H9 (cell line): Measurements from ENCODE around the gene CACNB2. TPM values are rescaled to one million over a fixed set of nuclear protein-coding genes. Genes with fewer than 3 reads are reported as not detected.

Source experiments
- DNase-seq: peaks from one replicate; pipeline ENCODE4 v3.0.0-alpha.2; 2017
- H2AFZ ChIP-seq: one replicate; pipeline ENCODE4 v1.6.1; 2013; ENCODE audit warnings: mild to moderate bottlenecking, low read length, control low read depth, moderate library complexity
- H2AK5ac ChIP-seq: 2 replicates; pipeline ENCODE4 v1.6.1; 2013; ENCODE audit warnings: low read length, control low read depth, mixed read lengths; ENCODE audit not compliant: insufficient read length
- H2BK120ac ChIP-seq: one replicate; pipeline ENCODE4 v1.6.1; 2013; ENCODE audit warnings: low read depth, mild to moderate bottlenecking, low read length, control low read depth, inconsistent platforms; ENCODE audit not compliant: poor library complexity, severe bottlenecking
- H2BK12ac ChIP-seq: 2 replicates; pipeline ENCODE4 v1.6.1; 2013; ENCODE audit warnings: low read length, control low read depth, mixed read lengths, low read depth; ENCODE audit not compliant: insufficient read length
- H2BK15ac ChIP-seq: 2 replicates; pipeline ENCODE4 v1.6.1; 2013; ENCODE audit warnings: low read depth, low read length, control low read depth
- H2BK20ac ChIP-seq: one replicate; pipeline ENCODE4 v1.6.1; 2013; ENCODE audit warnings: low read depth, mild to moderate bottlenecking, low read length, control low read depth, inconsistent platforms; ENCODE audit not compliant: poor library complexity, severe bottlenecking
- H2BK5ac ChIP-seq: 2 replicates; pipeline ENCODE4 v1.6.1; 2013; ENCODE audit warnings: low read length, control low read depth, mixed read lengths; ENCODE audit not compliant: insufficient read length
- H3K14ac ChIP-seq: 2 replicates; pipeline ENCODE4 v1.6.1; 2013; ENCODE audit warnings: low read length, control low read depth; ENCODE audit not compliant: insufficient read depth
- H3K18ac ChIP-seq: 2 replicates; pipeline ENCODE4 v1.6.1; 2013; ENCODE audit warnings: low read depth, mild to moderate bottlenecking, mixed read lengths, low read length, control low read depth; ENCODE audit not compliant: insufficient read length
- H3K23ac ChIP-seq: 2 replicates; pipeline ENCODE4 v1.6.1; 2013; ENCODE audit warnings: low read length, control low read depth, mixed read lengths, low read depth; ENCODE audit not compliant: insufficient read length
- H3K23me2 ChIP-seq: 2 replicates; pipeline ENCODE4 v1.6.1; 2013; ENCODE audit warnings: low read depth, mild to moderate bottlenecking, mixed read lengths, low read length, control low read depth; ENCODE audit not compliant: insufficient read length, poor library complexity, severe bottlenecking
- H3K27ac ChIP-seq: 2 replicates; pipeline ENCODE4 v1.5.1; 2013; ENCODE audit warnings: low read length, control low read depth, mixed read lengths, low read depth; ENCODE audit not compliant: insufficient read length
- H3K27me3 ChIP-seq: 2 replicates; pipeline ENCODE4 v1.6.1; 2013; ENCODE audit warnings: low read length, control low read depth, inconsistent platforms; ENCODE audit not compliant: insufficient read depth
- H3K4ac ChIP-seq: 2 replicates; pipeline ENCODE4 v1.6.1; 2013; ENCODE audit warnings: low read depth, mild to moderate bottlenecking, control low read depth, inconsistent platforms, low read length, moderate library complexity
- H3K4me1 ChIP-seq: 2 replicates; pipeline ENCODE4 v1.6.1; 2013; ENCODE audit warnings: low read length, control low read depth, inconsistent platforms; ENCODE audit not compliant: insufficient read depth
- H3K4me2 ChIP-seq: 2 replicates; pipeline ENCODE4 v1.6.1; 2013; ENCODE audit warnings: low read length, control low read depth, mixed read lengths; ENCODE audit not compliant: insufficient read length, insufficient read depth
- H3K56ac ChIP-seq: 2 replicates; pipeline ENCODE4 v1.6.1; 2013; ENCODE audit warnings: low read depth, mild to moderate bottlenecking, mixed read lengths, low read length, control low read depth; ENCODE audit not compliant: insufficient read length
- H3K79me1 ChIP-seq: 2 replicates; pipeline ENCODE4 v1.6.1; 2013; ENCODE audit warnings: low read depth, mild to moderate bottlenecking, moderate library complexity, low read length, control low read depth, inconsistent platforms; ENCODE audit not compliant: insufficient read depth, poor library complexity, severe bottlenecking
- H3K79me2 ChIP-seq: 2 replicates; pipeline ENCODE4 v1.6.1; 2013; ENCODE audit warnings: low read length, control low read depth, inconsistent platforms; ENCODE audit not compliant: insufficient read depth
- H3K9ac ChIP-seq: 2 replicates; pipeline ENCODE4 v1.6.1; 2013; ENCODE audit warnings: low read length, control low read depth, mixed read lengths; ENCODE audit not compliant: insufficient read length; ENCODE audit errors: extremely low read depth
- H3K9me3 ChIP-seq: one replicate; pipeline ENCODE4 v1.6.1; 2013; ENCODE audit warnings: low read depth, low read length, inconsistent platforms; ENCODE audit not compliant: control insufficient read depth
- H3T11ph ChIP-seq: one replicate; pipeline ENCODE4 v1.6.1; 2013; ENCODE audit warnings: mild to moderate bottlenecking, low read length, control low read depth, inconsistent platforms
- H4K20me1 ChIP-seq: one replicate; pipeline ENCODE4 v1.6.1; 2013; ENCODE audit not compliant: control insufficient read depth, insufficient read length, insufficient read depth
- H4K5ac ChIP-seq: 2 replicates; pipeline ENCODE4 v1.6.1; 2013; ENCODE audit warnings: low read depth, mild to moderate bottlenecking, mixed read lengths, low read length, control low read depth; ENCODE audit not compliant: insufficient read length
- H4K8ac ChIP-seq: replicated peaks from 2 replicates; pipeline ENCODE4 v1.6.1; 2013; ENCODE audit warnings: low read length, control low read depth, mixed read lengths, low read depth; ENCODE audit not compliant: insufficient read length
- H4K91ac ChIP-seq: 2 replicates; pipeline ENCODE4 v1.6.1; 2013; ENCODE audit warnings: low read depth, mild to moderate bottlenecking, moderate library complexity, mixed read lengths, low read length, control low read depth; ENCODE audit not compliant: insufficient read length
- H3K27ac Mint-ChIP-seq, 3 experiments: 2 replicates in 2 of 3; 3 replicates in 1 of 3; pipeline ENCODE4 v1.8.0; 2020 to 2021; ENCODE audit warnings: mixed read lengths in 3 of 3, mild to moderate bottlenecking in 1 of 3, moderate library complexity in 1 of 3
- H3K27me3 Mint-ChIP-seq: 2 replicates; pipeline ENCODE4 v1.8.0; 2021; ENCODE audit warnings: low read depth, mild to moderate bottlenecking, moderate library complexity, mixed read lengths
- H3K36me3 Mint-ChIP-seq, 3 experiments: 2 replicates in 2 of 3; 3 replicates in 1 of 3; pipeline ENCODE4 v1.8.0; 2020 to 2021; ENCODE audit warnings: low read depth in 3 of 3, mixed read lengths in 3 of 3; ENCODE audit not compliant: insufficient read depth in 1 of 3
- H3K4me1 Mint-ChIP-seq, 2 experiments: 2 replicates each; pipeline ENCODE4 v1.8.0; 2020; ENCODE audit warnings: mixed read lengths in 2 of 2
- H3K4me3 Mint-ChIP-seq, 2 experiments: 2 replicates in 1 of 2; 3 replicates in 1 of 2; pipeline ENCODE4 v1.8.0; 2020 to 2021; ENCODE audit warnings: mild to moderate bottlenecking in 2 of 2, mixed read lengths in 2 of 2, moderate library complexity in 1 of 2
- H3K9me3 Mint-ChIP-seq, 2 experiments: 2 replicates in 1 of 2; 3 replicates in 1 of 2; pipeline ENCODE4 v1.8.0; 2020; ENCODE audit warnings: mild to moderate bottlenecking in 2 of 2, mixed read lengths in 2 of 2, moderate library complexity in 1 of 2
- WGBS: extraction: QIAGEN DNeasy Blood & Tissue Kit; methylation state at CpG from one replicate; pipeline ENCODE4 v1.1.7; 2013; ENCODE audit warnings: missing lambda C conversion rate, low lambda C conversion rate, mixed read lengths; ENCODE audit not compliant: insufficient read length; ENCODE audit errors: extremely low coverage; 5-methylcytosine and 5-hydroxymethylcytosine counted together
- total RNA-seq: library from RNA; stranded (reverse); gene quantifications from 2 replicates; pipeline ENCODE4 v1.2.1, GENCODE V29; 2021
- TF ChIP-seq, protein P1 (sequence below): fragments of 200-600 bp; sonication (generic); conservative IDR thresholded peaks from 3 replicates; pipeline ENCODE4 v1.8.0; 2021; ENCODE audit warnings: antibody characterized with exemption, mild to moderate bottlenecking

The CACNB2 gene
- total RNA-seq, 1 experiment from 2014 or later = 2.6 TPM

DNA sequence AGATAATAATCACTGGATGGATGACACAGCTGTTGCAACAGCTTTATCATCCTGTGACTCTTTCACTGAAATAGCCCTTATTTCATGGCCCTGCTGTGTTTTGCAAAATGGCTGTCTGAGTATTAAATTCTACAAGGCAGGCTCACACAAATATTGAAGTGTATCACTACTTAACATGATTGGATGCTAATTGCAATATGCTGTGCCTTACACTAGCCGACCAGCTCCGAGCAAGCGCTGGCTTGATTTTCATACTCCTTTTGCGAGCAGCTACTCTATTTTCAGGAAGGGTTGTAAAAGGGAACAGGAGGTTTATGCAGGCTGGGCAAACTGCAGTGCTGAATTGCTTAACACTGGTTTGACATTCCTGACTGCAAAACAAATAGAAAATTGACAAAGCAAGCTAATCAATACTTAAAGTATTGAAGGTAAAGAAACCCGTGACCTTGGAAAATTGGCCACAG is 121.6 kb downstream of the CACNB2 start:
- Histone ChIP-seq H3T11ph (no peak overlapping the region), H3K56ac (no peak overlapping the region), H2AFZ (no peak overlapping the region), H3K9me3 (no peaks in the 10 kb centered on the region), H2BK20ac (no peak overlapping the region), H2BK12ac (no peak overlapping the region), H3K27ac (no peak overlapping the region), H4K91ac (no peak overlapping the region), H3K14ac (no peak overlapping the region), H4K5ac (no peak overlapping the region), H3K18ac (no peak overlapping the region), H2BK120ac (no peak overlapping the region), H3K79me2 (no peaks in the 10 kb centered on the region), H3K9ac (no peak overlapping the region), H2AK5ac (no peak overlapping the region), H4K8ac (no peak overlapping the region), H3K4me2 (no peak overlapping the region), H4K20me1 (no peaks in the 10 kb centered on the region), H3K23me2 (no peaks in the 10 kb centered on the region), H2BK15ac (no peak overlapping the region), H3K23ac (no peak overlapping the region), H3K27me3 (no peaks in the 10 kb centered on the region), H2BK5ac (no peak overlapping the region), H3K79me1 (no peaks in the 10 kb centered on the region), H3K4ac (no peak overlapping the region), H3K4me1 (peaks cover 3% of the 10 kb centered on the region; the same call in 1 of the 2 replicates)
- no CpG with 5 or more reads among the region's 5 CpGs for WGBS
- DNase-seq = no peak
- H3K36me3 Mint-ChIP-seq = peaks cover 0 to 1% (median 0%) of the 10 kb centered on the region in 3 experiments; a peak in 1 of 7 replicates
- TF ChIP-seq, protein P1, sequence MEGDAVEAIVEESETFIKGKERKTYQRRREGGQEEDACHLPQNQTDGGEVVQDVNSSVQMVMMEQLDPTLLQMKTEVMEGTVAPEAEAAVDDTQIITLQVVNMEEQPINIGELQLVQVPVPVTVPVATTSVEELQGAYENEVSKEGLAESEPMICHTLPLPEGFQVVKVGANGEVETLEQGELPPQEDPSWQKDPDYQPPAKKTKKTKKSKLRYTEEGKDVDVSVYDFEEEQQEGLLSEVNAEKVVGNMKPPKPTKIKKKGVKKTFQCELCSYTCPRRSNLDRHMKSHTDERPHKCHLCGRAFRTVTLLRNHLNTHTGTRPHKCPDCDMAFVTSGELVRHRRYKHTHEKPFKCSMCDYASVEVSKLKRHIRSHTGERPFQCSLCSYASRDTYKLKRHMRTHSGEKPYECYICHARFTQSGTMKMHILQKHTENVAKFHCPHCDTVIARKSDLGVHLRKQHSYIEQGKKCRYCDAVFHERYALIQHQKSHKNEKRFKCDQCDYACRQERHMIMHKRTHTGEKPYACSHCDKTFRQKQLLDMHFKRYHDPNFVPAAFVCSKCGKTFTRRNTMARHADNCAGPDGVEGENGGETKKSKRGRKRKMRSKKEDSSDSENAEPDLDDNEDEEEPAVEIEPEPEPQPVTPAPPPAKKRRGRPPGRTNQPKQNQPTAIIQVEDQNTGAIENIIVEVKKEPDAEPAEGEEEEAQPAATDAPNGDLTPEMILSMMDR = no peak
- no peak overlapping the region for H3K27ac Mint-ChIP-seq
- H3K27me3 Mint-ChIP-seq = no peaks in the 10 kb centered on the region
- peaks cover 14 to 21% of the 10 kb centered on the region in 2 experiments for H3K4me1 Mint-ChIP-seq
- no peak overlapping the region for H3K4me3 Mint-ChIP-seq
- no peaks in the 10 kb centered on the region; a peak in 2 of 5 replicates for H3K9me3 Mint-ChIP-seq
